Activated CD4-positive, alpha-beta T cell treated with anti-CD3 and anti-CD28 coated beads, Interleukin-2, amount 50 U/mL, for 1 hour (primary cell): ENCODE results near the gene PLA2R1.

Experiments
- DNase-seq: peaks from one replicate; pipeline ENCODE4 v3.0.0-alpha.2; 2020

Gene PLA2R1

DNA sequence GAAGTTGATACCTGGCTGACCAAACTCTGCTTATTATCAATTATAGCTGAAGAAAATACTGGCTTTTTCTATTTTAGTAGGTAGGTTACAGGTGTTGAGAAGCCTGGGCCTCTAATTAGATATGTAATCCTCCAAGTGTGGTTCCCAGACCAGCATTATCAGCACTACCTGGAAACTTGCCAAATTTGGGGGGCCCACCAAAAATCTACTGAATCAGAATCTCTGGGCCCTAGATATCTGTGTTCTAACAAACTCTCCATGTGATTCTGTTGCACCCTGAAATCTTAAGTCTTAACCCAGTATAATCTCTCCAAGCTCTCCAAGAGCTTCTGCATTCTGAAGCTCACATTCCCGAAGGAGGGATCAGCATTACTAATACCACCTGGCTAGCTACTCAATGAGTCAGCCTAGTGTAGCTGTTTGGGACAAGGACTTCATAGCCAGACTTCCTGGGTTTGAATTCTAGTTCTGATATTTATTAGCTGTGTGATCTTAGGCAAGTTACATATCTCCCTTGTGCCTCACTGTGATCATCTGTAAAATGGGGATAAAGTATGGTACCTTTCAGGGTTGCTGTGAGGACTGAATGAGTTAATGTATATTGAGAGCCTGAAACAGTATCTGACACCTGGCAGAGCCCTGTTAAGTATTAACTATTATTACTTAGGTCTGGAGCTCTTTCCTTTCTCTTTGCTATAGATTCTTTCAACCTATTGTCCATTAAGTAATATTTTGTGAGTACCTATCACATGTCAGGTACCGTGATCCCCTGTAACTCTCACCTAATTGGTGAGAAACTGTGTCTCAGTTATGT, 170.3 kb downstream of the PLA2R1 start:
- DNase-seq, result no peak

- no peak for DNase-seq
Measured at GRCh38 chr2:159891267-159891588, 171.2 kb downstream of the PLA2R1 start.

DNA sequence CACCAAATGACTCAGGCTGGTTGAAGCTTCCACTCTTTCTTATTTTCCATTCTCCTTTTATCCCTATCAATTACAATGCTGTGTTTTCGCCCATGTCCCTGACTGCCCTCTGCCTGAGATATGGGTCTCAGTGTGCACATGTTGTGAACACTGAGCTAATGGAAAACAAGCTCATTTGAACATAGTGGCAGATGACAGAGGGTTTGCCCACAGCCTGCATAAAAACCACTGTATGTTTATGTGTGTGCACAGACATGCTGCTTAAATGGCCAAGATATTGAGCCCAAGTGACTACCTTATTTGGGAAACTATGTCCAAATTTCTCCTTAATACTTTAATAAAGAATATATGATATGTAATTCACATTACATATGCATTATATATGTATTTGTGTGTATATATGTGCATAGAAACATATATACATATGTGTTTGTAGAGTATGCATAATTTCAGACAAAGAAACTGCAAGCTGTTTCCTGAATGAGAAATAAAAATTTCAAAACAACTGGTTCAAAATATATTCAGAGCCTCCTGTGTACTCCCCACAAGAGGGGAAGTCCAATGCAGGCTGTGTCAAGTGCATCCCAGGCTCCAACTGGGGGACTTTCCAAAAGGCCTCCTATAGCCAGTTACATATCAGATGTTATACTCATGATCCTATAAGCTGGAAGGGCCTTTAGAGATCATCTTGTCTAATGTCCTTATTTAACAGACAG, 171.7 kb downstream of the PLA2R1 start:
- DNase-seq, result no peak

DNA sequence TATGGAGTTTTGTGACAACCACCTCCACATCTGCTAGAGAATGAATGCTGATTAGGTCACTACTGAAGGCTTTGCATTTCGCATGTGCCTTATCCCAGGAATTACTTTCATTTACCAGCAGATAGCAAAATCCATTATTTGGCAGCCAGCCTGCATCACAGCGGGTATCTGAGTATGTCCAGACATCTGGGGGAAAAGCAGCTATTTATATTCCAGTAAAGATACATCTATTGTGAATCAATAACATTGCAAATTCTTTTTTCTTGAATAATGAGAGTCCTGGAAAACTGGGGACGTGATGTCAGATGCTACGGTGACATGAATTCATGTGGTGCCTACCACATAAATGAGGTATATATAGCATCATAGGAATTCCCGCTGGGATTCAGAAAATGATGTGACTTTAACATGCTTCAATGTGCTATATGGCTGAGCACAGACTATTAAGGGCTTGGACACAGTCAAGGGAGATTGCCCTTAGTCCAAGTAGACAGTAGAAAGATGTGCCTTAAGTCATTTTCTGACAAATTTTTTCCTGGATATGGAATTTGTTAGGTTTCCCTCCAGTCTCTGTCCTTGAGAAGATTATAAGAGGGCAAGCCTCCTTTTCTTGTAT, 180.2 kb downstream of the PLA2R1 start:
- no peak for DNase-seq
